Endothelial cell (in vitro differentiated cells): Measurements from ENCODE around the gene CHAD. TPM values are rescaled to one million over a fixed set of nuclear protein-coding genes. Genes with fewer than 3 reads are reported as not detected.

Experiments
- DNase-seq: peaks from one replicate; pipeline ENCODE4 v3.0.0; 2021; ENCODE audit warnings: low spot score
- H3K27ac Mint-ChIP-seq: one replicate; pipeline ENCODE4 v1.8.0; 2021; ENCODE audit warnings: mixed read lengths, inconsistent platforms; ENCODE audit not compliant: unreplicated experiment
- H3K27me3 Mint-ChIP-seq: one replicate; pipeline ENCODE4 v1.8.0; 2021; ENCODE audit warnings: mild to moderate bottlenecking, moderate library complexity, mixed read lengths, inconsistent platforms; ENCODE audit not compliant: unreplicated experiment
- H3K36me3 Mint-ChIP-seq: one replicate; pipeline ENCODE4 v1.8.0; 2021; ENCODE audit warnings: mild to moderate bottlenecking, low read depth, mixed read lengths, inconsistent platforms; ENCODE audit not compliant: unreplicated experiment
- H3K4me1 Mint-ChIP-seq: one replicate; pipeline ENCODE4 v1.8.0; 2021; ENCODE audit warnings: mild to moderate bottlenecking, mixed read lengths, inconsistent platforms; ENCODE audit not compliant: unreplicated experiment
- H3K4me3 Mint-ChIP-seq: one replicate; pipeline ENCODE4 v1.8.0; 2021; ENCODE audit warnings: mild to moderate bottlenecking, mixed read lengths, inconsistent platforms; ENCODE audit not compliant: unreplicated experiment
- H3K9me3 Mint-ChIP-seq: one replicate; pipeline ENCODE4 v1.8.0; 2021; ENCODE audit warnings: mixed read lengths, inconsistent platforms; ENCODE audit not compliant: unreplicated experiment
- long read RNA-seq: library from polyadenylated mRNA; unstranded; transcript quantifications from one replicate; pipeline ENCODE4 v2.0.0, GENCODE V29; 2020; ENCODE audit not compliant: unreplicated experiment
- total RNA-seq: library from RNA; stranded (reverse); fragmentation: NEBNext Ultra II Directional; extraction: Animal tissue kit (Norgen Biotek cat#: 25700); gene quantifications from one replicate; pipeline ENCODE4 v1.2.1, GENCODE V29; 2021; ENCODE audit not compliant: unreplicated experiment
- TF ChIP-seq, protein P1 (sequence below): fragments of 200-600 bp; sonication (generic); IDR thresholded peaks from one replicate; pipeline ENCODE4 v1.5.0; 2021; ENCODE audit warnings: antibody characterized with exemption; ENCODE audit not compliant: unreplicated experiment

Gene CHAD, protein sequence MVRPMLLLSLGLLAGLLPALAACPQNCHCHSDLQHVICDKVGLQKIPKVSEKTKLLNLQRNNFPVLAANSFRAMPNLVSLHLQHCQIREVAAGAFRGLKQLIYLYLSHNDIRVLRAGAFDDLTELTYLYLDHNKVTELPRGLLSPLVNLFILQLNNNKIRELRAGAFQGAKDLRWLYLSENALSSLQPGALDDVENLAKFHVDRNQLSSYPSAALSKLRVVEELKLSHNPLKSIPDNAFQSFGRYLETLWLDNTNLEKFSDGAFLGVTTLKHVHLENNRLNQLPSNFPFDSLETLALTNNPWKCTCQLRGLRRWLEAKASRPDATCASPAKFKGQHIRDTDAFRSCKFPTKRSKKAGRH
- total RNA-seq, result not detected
- long read RNA-seq, result 0 reads

DNA sequence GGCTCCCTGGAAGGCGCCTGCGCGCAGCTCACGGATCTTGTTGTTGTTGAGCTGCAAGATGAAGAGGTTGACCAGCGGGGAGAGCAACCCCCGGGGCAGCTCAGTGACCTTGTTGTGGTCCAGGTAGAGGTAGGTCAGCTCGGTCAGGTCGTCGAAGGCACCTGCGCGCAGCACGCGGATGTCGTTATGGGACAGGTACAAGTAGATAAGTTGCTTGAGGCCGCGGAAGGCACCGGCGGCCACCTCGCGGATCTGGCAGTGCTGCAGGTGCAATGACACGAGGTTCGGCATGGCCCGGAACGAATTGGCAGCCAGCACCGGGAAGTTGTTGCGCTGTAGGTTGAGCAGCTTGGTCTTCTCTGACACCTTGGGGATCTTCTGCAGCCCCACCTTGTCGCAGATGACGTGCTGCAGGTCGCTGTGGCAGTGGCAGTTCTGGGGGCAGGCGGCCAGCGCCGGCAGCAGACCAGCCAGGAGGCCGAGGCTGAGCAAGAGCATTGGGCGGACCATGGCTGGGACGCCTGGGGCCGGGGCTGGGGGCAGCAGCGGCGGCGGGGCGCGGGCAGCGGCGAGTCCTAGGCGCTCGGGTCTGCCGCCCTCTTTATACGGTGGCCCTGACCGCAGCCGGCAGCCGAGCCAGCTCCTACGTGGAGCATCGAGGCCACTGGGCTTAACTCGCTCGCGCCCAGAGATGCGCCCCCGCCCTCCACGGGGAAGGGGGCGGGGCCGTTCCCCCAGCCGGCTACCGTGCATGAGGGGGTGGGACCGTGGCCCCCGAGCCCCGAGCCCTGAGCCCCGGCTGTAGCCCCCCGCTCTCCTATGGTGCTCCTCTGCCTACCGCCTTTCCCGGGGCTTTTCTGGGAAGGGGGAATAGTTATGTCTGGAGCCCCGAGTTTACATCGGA lies at the start of gene CHAD:
TSS of gene CHAD (minus strand) at position 577 of the 904 bp plus-strand sequence. CDS start at position 510, 67 bp downstream.
- TF ChIP-seq, protein P1, sequence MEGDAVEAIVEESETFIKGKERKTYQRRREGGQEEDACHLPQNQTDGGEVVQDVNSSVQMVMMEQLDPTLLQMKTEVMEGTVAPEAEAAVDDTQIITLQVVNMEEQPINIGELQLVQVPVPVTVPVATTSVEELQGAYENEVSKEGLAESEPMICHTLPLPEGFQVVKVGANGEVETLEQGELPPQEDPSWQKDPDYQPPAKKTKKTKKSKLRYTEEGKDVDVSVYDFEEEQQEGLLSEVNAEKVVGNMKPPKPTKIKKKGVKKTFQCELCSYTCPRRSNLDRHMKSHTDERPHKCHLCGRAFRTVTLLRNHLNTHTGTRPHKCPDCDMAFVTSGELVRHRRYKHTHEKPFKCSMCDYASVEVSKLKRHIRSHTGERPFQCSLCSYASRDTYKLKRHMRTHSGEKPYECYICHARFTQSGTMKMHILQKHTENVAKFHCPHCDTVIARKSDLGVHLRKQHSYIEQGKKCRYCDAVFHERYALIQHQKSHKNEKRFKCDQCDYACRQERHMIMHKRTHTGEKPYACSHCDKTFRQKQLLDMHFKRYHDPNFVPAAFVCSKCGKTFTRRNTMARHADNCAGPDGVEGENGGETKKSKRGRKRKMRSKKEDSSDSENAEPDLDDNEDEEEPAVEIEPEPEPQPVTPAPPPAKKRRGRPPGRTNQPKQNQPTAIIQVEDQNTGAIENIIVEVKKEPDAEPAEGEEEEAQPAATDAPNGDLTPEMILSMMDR, result no peak
- peak within 1 kb of the TSS; percentile 62 for H3K4me3 Mint-ChIP-seq
- H3K27ac Mint-ChIP-seq, result no peak within 1 kb of the TSS
- H3K4me1 Mint-ChIP-seq, result peaks cover 5% of the 10 kb centered on the region
- DNase-seq, result peak; percentile 20
- H3K27me3 Mint-ChIP-seq, result peaks cover 24% of the 10 kb centered on the region
- H3K9me3 Mint-ChIP-seq, result no peaks in the 10 kb centered on the region
- peaks cover 23% of the 10 kb centered on the region for H3K36me3 Mint-ChIP-seq

DNA sequence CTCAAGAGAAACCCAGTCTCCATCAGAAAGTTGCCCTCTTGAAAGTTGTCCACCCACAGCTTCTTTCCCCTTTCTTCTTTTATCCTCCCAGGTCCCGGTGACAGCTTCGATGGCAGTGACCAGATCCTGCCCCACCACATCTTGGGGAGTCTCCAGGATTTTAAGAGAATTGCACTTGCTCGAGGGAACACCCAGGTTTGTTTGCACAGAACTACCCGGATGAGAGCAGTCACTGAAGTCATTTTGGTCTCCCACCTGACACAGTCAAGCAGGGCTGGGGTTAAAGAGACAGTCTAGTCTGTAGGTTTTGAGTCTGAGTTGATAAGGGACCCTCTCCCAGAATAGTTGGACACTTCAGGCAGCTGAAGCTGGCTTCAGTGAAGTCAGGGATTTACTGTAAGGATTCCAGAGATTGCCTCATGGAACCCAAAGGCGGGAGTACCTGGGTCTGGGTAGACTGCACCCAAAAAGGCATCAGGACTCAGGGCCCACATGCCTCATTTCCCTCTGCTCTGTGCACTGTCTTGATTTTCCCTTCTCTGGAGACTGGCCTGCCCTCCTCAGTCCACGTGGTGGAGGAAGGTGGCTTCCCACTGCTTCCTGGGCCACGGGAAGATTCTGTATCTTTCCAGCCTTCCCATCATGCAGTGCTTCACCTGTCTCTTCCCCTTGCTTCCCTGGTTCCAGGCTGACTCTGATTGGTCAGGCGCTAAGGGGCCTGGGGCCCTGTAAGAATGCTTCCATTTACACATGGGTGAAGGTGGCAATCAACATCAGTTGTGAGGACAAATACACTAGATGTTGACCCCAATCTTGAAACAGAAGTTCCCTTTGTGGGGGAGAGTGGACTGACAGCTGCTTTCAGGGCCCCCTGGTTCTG lies 49.1 kb upstream of the CHAD start:
- Mint-ChIP-seq H3K36me3 (no peaks in the 10 kb centered on the region), H3K27ac (no peak overlapping the region), H3K27me3 (no peaks in the 10 kb centered on the region), H3K4me3 (no peak overlapping the region), H3K9me3 (no peaks in the 10 kb centered on the region), H3K4me1 (peaks cover 7% of the 10 kb centered on the region)
- DNase-seq, result no peak
- TF ChIP-seq, protein P1, result no peak

DNA sequence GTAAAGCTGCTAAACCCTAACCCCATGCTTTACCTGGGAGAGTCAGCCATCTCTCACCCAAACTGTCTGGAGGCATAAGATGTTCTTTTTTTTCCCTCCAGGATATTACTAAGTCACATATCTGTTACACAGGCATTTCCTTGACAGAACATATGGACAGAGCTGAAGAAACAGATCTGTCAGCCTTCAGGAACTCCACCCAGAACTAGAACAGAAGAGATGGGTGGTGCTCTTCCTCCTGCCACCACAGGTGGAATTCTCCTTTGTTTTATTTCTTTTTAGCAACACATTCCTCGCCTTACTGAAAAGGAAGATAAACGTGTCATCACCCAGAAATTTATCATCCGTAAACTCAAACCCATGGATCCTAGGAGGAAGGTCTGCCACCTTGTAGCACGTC lies 48.3 kb upstream of the CHAD start:
- Mint-ChIP-seq H3K4me1 (peaks cover 7% of the 10 kb centered on the region), H3K4me3 (no peak overlapping the region), H3K36me3 (no peaks in the 10 kb centered on the region), H3K9me3 (no peaks in the 10 kb centered on the region), H3K27ac (no peak overlapping the region), H3K27me3 (peaks cover 5% of the 10 kb centered on the region)
- TF ChIP-seq, protein P1, result no peak
- DNase-seq, result no peak

DNA sequence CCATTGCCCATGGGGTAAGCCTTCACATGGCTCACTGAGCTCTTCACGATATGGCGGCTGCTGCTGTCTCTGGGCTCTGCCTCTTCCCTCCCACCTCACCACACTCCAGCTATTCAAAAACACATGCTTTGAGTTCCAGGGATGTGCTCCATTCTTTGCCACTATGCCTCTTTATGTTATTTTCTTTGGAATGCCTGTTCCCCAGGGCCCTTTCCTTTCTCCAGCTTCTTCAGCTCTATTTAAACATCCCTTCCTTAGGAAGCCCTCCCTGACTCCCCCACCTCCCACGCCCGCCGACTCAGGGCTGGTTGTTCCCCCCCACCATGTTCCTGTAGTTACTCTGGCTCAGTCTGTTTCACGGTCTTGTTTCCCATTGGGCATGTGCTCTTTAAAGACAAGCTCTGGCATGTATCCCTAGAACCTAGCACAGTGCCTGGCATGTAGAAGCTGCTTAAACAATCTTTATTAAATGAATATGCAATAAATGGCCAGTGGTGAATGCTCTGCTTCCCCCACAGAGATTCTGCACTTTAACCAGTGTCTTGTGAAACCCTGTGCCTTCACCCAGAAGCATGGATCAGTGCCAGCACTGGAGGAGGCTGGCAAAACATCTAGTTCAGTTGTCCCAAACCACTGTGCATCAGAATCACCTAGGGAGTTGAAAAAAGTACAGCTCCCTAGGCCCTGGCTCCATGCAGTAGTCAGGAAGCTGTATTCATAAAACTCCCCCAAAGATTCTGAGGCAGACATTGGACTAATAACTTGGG lies 46.4 kb upstream of the CHAD start:
- TF ChIP-seq, protein P1, result no peak
- no peaks in the 10 kb centered on the region for H3K9me3 Mint-ChIP-seq
- peaks cover 7% of the 10 kb centered on the region for H3K4me1 Mint-ChIP-seq
- H3K4me3 Mint-ChIP-seq, result no peak overlapping the region
- H3K27me3 Mint-ChIP-seq, result peaks cover 5% of the 10 kb centered on the region
- no peak overlapping the region for H3K27ac Mint-ChIP-seq
- no peaks in the 10 kb centered on the region for H3K36me3 Mint-ChIP-seq
- DNase-seq, result no peak
